Suprapubic skin (tissue), 4 donors: ENCODE measurements around the gene MVD. TPM values are rescaled to one million over a fixed set of nuclear protein-coding genes. Genes with fewer than 3 reads are reported as not detected.
A peak's percentile ranks its signal among the peaks of the same experiment; 100 is the strongest.

Experiments used
- DNase-seq, 2 donors: peaks; one replicate each; pipeline ENCODE4 v3.0.0-alpha.2; 2019; ENCODE audit warnings: low spot score in 2 of 2
- H3K27ac ChIP-seq: fragments of 200-600 bp; sonication (generic); one replicate; pipeline ENCODE4 v1.5.1; 2019
- H3K27me3 ChIP-seq: fragments of 200-600 bp; sonication (generic); one replicate; pipeline ENCODE4 v1.5.1; 2019
- H3K36me3 ChIP-seq: fragments of 200-600 bp; sonication (generic); one replicate; pipeline ENCODE4 v1.5.1; 2019
- H3K4me1 ChIP-seq: fragments of 200-600 bp; sonication (generic); one replicate; pipeline ENCODE4 v1.5.1; 2019
- H3K4me3 ChIP-seq: fragments of 200-600 bp; sonication (generic); one replicate; pipeline ENCODE4 v1.5.1; 2019; ENCODE audit warnings: mild to moderate bottlenecking
- H3K9me3 ChIP-seq: fragments of 200-600 bp; sonication (generic); one replicate; pipeline ENCODE4 v1.5.1; 2019
- CTCF ChIP-seq, 2 donors: fragments of 200-600 bp in 1 of 2; fragments of 450-650 bp in 1 of 2; sonication (generic) in 1 of 2; IDR thresholded peaks; one replicate each; pipeline ENCODE4 v1.5.1; 2016 to 2019; ENCODE audit warnings: antibody characterized with exemption in 2 of 2, mild to moderate bottlenecking in 1 of 2, moderate library complexity in 1 of 2
- EP300 ChIP-seq: sonication (generic); formaldehyde crosslinking; IDR thresholded peaks from one replicate; pipeline ENCODE4 v1.6.1; 2017; ENCODE audit warnings: antibody characterized with exemption
- POLR2A ChIP-seq, 2 donors: fragments of 450-650 bp; IDR thresholded peaks; one replicate each; pipeline ENCODE4 v1.6.1; 2017; ENCODE audit warnings: antibody characterized with exemption in 2 of 2, mild to moderate bottlenecking in 2 of 2, moderate library complexity in 2 of 2
- POLR2AphosphoS5 ChIP-seq, 3 donors: sonication (generic); formaldehyde crosslinking; IDR thresholded peaks; one replicate each; pipeline ENCODE4 v1.6.1; 2017; ENCODE audit warnings: antibody characterized with exemption in 3 of 3
- WGBS: methylation state at CpG from one replicate; pipeline ENCODE4 v1.1.5; 2018; 5-methylcytosine and 5-hydroxymethylcytosine counted together
- total RNA-seq, 4 donors: library from RNA; depleted of rRNA; stranded (reverse); fragments of >200 nt; gene quantifications; one replicate each; pipeline ENCODE4 v1.1.0, GENCODE V29; 2016

The MVD gene
- total RNA-seq, 4 donors from 2014 or later = 18.9 to 77.6 (median 44.7) TPM

- H3K4me3 ChIP-seq = no peak overlapping the region
- no peaks in the 10 kb centered on the region for H3K27me3 ChIP-seq
- H3K27ac ChIP-seq = no peak overlapping the region
- no peak for TF ChIP-seq POLR2A (IDR thresholded peaks at IDR 0.05)
- TF ChIP-seq EP300 = no peak
- TF ChIP-seq POLR2AphosphoS5 (IDR thresholded peaks at IDR 0.05) = no peak
- no peak for TF ChIP-seq CTCF (IDR thresholded peaks at IDR 0.05)
- H3K9me3 ChIP-seq = no peaks in the 10 kb centered on the region
- peaks cover 78% of the 10 kb centered on the region for H3K36me3 ChIP-seq
- DNase-seq = no peak
- 94% methylated on average over 13 of the region's 13 CpGs for WGBS
- H3K4me1 ChIP-seq = no peaks in the 10 kb centered on the region
Measured at GRCh38 chr16:88623858-88624257, 39.0 kb downstream of the MVD start.

GRCh38 chr16:88622866-88623265 is 40.0 kb downstream of the MVD start:
- Histone ChIP-seq H3K27ac (no peak overlapping the region), H3K36me3 (peaks cover 70% of the 10 kb centered on the region)
- 97% methylated on average over 16 of the region's 29 CpGs for WGBS

DNA sequence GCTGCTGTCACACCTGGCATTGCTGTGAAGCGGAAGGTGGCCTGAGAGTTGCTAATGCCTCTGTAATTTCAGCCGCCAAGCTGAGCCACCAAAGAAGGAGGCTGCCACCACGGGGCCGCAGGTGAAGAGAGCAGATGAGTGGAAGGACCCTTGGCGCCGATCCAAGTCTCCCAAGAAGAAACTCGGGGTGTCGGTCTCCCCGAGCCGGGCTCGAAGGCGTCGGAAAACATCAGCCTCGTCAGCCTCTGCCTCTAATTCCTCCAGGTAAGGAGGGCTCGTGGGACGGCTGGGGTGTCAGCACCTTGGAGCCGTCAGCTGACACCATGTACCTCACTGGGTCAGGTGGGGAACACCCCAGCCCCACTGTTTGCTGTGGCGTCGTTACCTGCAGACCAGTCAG is 40.8 kb downstream of the MVD start:
- Histone ChIP-seq H3K27me3 (no peaks in the 10 kb centered on the region), H3K4me3 (no peak overlapping the region), H3K27ac (no peak overlapping the region), H3K36me3 (peaks cover 67% of the 10 kb centered on the region), H3K9me3 (no peaks in the 10 kb centered on the region), H3K4me1 (peaks cover under 1% of the 10 kb centered on the region)
- 94% methylated on average over 19 of the region's 19 CpGs for WGBS
- DNase-seq = no peak
- TF ChIP-seq POLR2AphosphoS5 (IDR thresholded peaks at IDR 0.05) = no peak
- no peak for TF ChIP-seq CTCF (IDR thresholded peaks at IDR 0.05)
- no peak for TF ChIP-seq EP300
- TF ChIP-seq POLR2A (IDR thresholded peaks at IDR 0.05) = no peak

More at GRCh38 chr16:88622866-88623265, 40.0 kb downstream of the MVD start:
- Histone ChIP-seq H3K4me1 (no peaks in the 10 kb centered on the region), H3K27me3 (no peaks in the 10 kb centered on the region), H3K9me3 (no peaks in the 10 kb centered on the region), H3K4me3 (no peak overlapping the region)
- TF ChIP-seq EP300 (no peak), POLR2A (IDR thresholded peaks at IDR 0.05) (no peak), POLR2AphosphoS5 (IDR thresholded peaks at IDR 0.05) (no peak), CTCF (IDR thresholded peaks at IDR 0.05) (no peak)
- no peak for DNase-seq

GRCh38 chr16:88619859-88620815 is 42.8 kb downstream of the MVD start:
- Histone ChIP-seq H3K27ac (no peak overlapping the region), H3K36me3 (peaks cover 60% of the 10 kb centered on the region)

DNA sequence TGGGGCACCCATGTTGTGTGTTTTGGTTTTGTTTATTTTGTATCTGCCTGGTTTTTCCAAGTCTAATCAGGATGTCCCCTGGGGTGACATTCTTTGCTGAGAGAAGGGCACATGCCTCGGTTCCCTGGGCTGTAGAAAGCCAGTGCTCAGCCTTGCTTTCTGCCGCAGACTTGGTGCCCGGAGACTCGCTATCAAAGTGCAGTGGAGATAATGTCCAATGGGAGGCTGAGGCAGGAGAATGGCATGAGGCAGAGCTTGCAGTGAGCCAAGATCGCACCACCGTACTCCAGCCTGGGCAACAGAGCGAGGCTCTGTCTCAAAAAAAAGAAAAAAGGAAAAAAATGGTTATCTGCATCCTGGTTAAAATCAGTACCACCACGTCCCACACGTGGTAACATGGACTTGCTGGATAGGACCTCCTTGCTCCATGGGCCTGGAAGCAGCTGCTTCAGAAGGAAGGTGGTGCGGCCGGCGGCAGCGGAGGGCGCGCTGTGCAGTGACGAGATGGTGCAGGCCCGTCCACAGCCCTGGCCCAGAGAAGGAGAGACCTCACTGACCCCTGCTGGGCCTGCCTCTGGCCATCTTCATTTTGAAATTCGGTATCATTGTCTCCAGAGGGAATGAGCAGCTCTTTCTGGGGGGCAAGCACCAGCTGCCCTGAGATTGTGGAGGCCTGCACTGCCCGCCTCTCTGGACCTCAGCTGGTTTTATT is 43.8 kb downstream of the MVD start:
- TF ChIP-seq POLR2AphosphoS5 (IDR thresholded peaks at IDR 0.05) (no peak), POLR2A (IDR thresholded peaks at IDR 0.05) (no peak), CTCF (IDR thresholded peaks at IDR 0.05) (no peak), EP300 (no peak)
- Histone ChIP-seq H3K4me3 (no peak overlapping the region), H3K36me3 (peaks cover 52% of the 10 kb centered on the region), H3K4me1 (peaks cover 7% of the 10 kb centered on the region), H3K27ac (no peak overlapping the region), H3K9me3 (no peaks in the 10 kb centered on the region), H3K27me3 (no peaks in the 10 kb centered on the region)
- WGBS = 93% methylated on average over 19 of the region's 19 CpGs
- DNase-seq = no peak

More at GRCh38 chr16:88619859-88620815, 42.8 kb downstream of the MVD start:
- TF ChIP-seq EP300 = no peak
- peak in 1 of 3 donors; percentile 9 for TF ChIP-seq POLR2AphosphoS5 (IDR thresholded peaks at IDR 0.05)
- Histone ChIP-seq H3K27me3 (no peaks in the 10 kb centered on the region), H3K4me3 (no peak overlapping the region), H3K4me1 (peaks cover 7% of the 10 kb centered on the region), H3K9me3 (no peaks in the 10 kb centered on the region)
- WGBS = 87% methylated on average over 14 of the region's 14 CpGs
- DNase-seq = no peak
